ENCODE results near the gene MYLK. TPM values are rescaled to one million over a fixed set of nuclear protein-coding genes. Genes with fewer than 3 reads are reported as not detected.

MYLK gene
- total RNA-seq, 1 donor from 2014 or later, result 26.6 TPM

- H3K4me1 ChIP-seq (ENCODE audit: control insufficient read depth in 3 of 3, insufficient read depth in 3 of 3, low read length in 3 of 3), result no peaks in the 10 kb centered on the region
- H3K9me3 ChIP-seq (ENCODE audit: control insufficient read depth in 3 of 3, low read length in 3 of 3), result no peaks in the 10 kb centered on the region
- H3K27me3 ChIP-seq (ENCODE audit: control insufficient read depth in 3 of 3, insufficient read depth in 3 of 3, low read length in 3 of 3), result no peaks in the 10 kb centered on the region
- no peak overlapping the region for H3K9ac ChIP-seq (ENCODE audit: low read depth in 1 of 3, low read length in 3 of 3)
- H3K36me3 ChIP-seq (ENCODE audit: control insufficient read depth in 3 of 3, insufficient read depth in 3 of 3, low read length in 3 of 3), result peaks cover 2 to 11% (median 7%) of the 10 kb centered on the region in 3 donors
- H3K27ac ChIP-seq (ENCODE audit: low read depth, low read length), result no peak overlapping the region
- H3K4me3 ChIP-seq (ENCODE audit: low read length in 3 of 3), result no peak overlapping the region
Observed at GRCh38 chr3:123635717-123636116, 248.4 kb downstream of the MYLK start.

GRCh38 chr3:123635217-123635616 is 248.9 kb downstream of the MYLK start:
- no peak overlapping the region for H3K27ac ChIP-seq (ENCODE audit: low read depth, low read length)
- H3K9ac ChIP-seq (ENCODE audit: low read depth in 1 of 3, low read length in 3 of 3), result no peak overlapping the region

GRCh38 chr3:123634149-123635051 is 249.7 kb downstream of the MYLK start:
- no peaks in the 10 kb centered on the region for H3K9me3 ChIP-seq (ENCODE audit: control insufficient read depth in 3 of 3, low read length in 3 of 3)
- H3K4me3 ChIP-seq (ENCODE audit: low read length in 3 of 3), result no peak overlapping the region
- H3K4me1 ChIP-seq (ENCODE audit: control insufficient read depth in 3 of 3, insufficient read depth in 3 of 3, low read length in 3 of 3), result no peaks in the 10 kb centered on the region
- peaks cover 4 to 16% (median 14%) of the 10 kb centered on the region in 3 donors for H3K36me3 ChIP-seq (ENCODE audit: control insufficient read depth in 3 of 3, insufficient read depth in 3 of 3, low read length in 3 of 3)
- no peak overlapping the region for H3K9ac ChIP-seq (ENCODE audit: low read depth in 1 of 3, low read length in 3 of 3)
- no peak overlapping the region for H3K27ac ChIP-seq (ENCODE audit: low read depth, low read length)
- H3K27me3 ChIP-seq (ENCODE audit: control insufficient read depth in 3 of 3, insufficient read depth in 3 of 3, low read length in 3 of 3), result no peaks in the 10 kb centered on the region

More at GRCh38 chr3:123635217-123635616, 248.9 kb downstream of the MYLK start:
- H3K9me3 ChIP-seq (ENCODE audit: control insufficient read depth in 3 of 3, low read length in 3 of 3), result no peaks in the 10 kb centered on the region
- no peaks in the 10 kb centered on the region for H3K27me3 ChIP-seq (ENCODE audit: control insufficient read depth in 3 of 3, insufficient read depth in 3 of 3, low read length in 3 of 3)
- H3K36me3 ChIP-seq (ENCODE audit: control insufficient read depth in 3 of 3, insufficient read depth in 3 of 3, low read length in 3 of 3), result peaks cover 4 to 12% (median 10%) of the 10 kb centered on the region in 3 donors
- no peak overlapping the region for H3K4me3 ChIP-seq (ENCODE audit: low read length in 3 of 3)
- H3K4me1 ChIP-seq (ENCODE audit: control insufficient read depth in 3 of 3, insufficient read depth in 3 of 3, low read length in 3 of 3), result no peaks in the 10 kb centered on the region

- Histone ChIP-seq H3K4me3 (ENCODE audit: low read length in 3 of 3) (no peak overlapping the region), H3K9me3 (ENCODE audit: control insufficient read depth in 3 of 3, low read length in 3 of 3) (no peaks in the 10 kb centered on the region), H3K9ac (ENCODE audit: low read depth in 1 of 3, low read length in 3 of 3) (no peak overlapping the region), H3K4me1 (ENCODE audit: control insufficient read depth in 3 of 3, insufficient read depth in 3 of 3, low read length in 3 of 3) (no peaks in the 10 kb centered on the region), H3K27ac (ENCODE audit: low read depth, low read length) (no peak overlapping the region), H3K36me3 (ENCODE audit: control insufficient read depth in 3 of 3, insufficient read depth in 3 of 3, low read length in 3 of 3) (peaks cover 4 to 16% (median 14%) of the 10 kb centered on the region in 3 donors), H3K27me3 (ENCODE audit: control insufficient read depth in 3 of 3, insufficient read depth in 3 of 3, low read length in 3 of 3) (no peaks in the 10 kb centered on the region)
Observed at GRCh38 chr3:123633530-123633929, 250.6 kb downstream of the MYLK start.

- no peak overlapping the region for H3K9ac ChIP-seq (ENCODE audit: low read depth in 1 of 3, low read length in 3 of 3)
- peaks cover 4 to 13% (median 10%) of the 10 kb centered on the region in 3 donors for H3K36me3 ChIP-seq (ENCODE audit: control insufficient read depth in 3 of 3, insufficient read depth in 3 of 3, low read length in 3 of 3)
- H3K27me3 ChIP-seq (ENCODE audit: control insufficient read depth in 3 of 3, insufficient read depth in 3 of 3, low read length in 3 of 3), result no peaks in the 10 kb centered on the region
- no peaks in the 10 kb centered on the region for H3K9me3 ChIP-seq (ENCODE audit: control insufficient read depth in 3 of 3, low read length in 3 of 3)
- H3K27ac ChIP-seq (ENCODE audit: low read depth, low read length), result no peak overlapping the region
- no peak overlapping the region for H3K4me3 ChIP-seq (ENCODE audit: low read length in 3 of 3)
- H3K4me1 ChIP-seq (ENCODE audit: control insufficient read depth in 3 of 3, insufficient read depth in 3 of 3, low read length in 3 of 3), result no peaks in the 10 kb centered on the region
Observed at GRCh38 chr3:123632161-123632655, 251.9 kb downstream of the MYLK start.

GRCh38 chr3:123629747-123630047 is 254.4 kb downstream of the MYLK start:
- no peak overlapping the region for H3K27ac ChIP-seq (ENCODE audit: low read depth, low read length)
- peaks cover 4 to 12% (median 9%) of the 10 kb centered on the region in 3 donors for H3K36me3 ChIP-seq (ENCODE audit: control insufficient read depth in 3 of 3, insufficient read depth in 3 of 3, low read length in 3 of 3)
- no peaks in the 10 kb centered on the region for H3K4me1 ChIP-seq (ENCODE audit: control insufficient read depth in 3 of 3, insufficient read depth in 3 of 3, low read length in 3 of 3)
- no peak overlapping the region for H3K9ac ChIP-seq (ENCODE audit: low read depth in 1 of 3, low read length in 3 of 3)
- no peaks in the 10 kb centered on the region for H3K9me3 ChIP-seq (ENCODE audit: control insufficient read depth in 3 of 3, low read length in 3 of 3)
- no peak overlapping the region for H3K4me3 ChIP-seq (ENCODE audit: low read length in 3 of 3)
- H3K27me3 ChIP-seq (ENCODE audit: control insufficient read depth in 3 of 3, insufficient read depth in 3 of 3, low read length in 3 of 3), result no peaks in the 10 kb centered on the region

GRCh38 chr3:123628996-123629746 is 255.0 kb downstream of the MYLK start:
- H3K27ac ChIP-seq (ENCODE audit: low read depth, low read length), result no peak overlapping the region
- H3K4me1 ChIP-seq (ENCODE audit: control insufficient read depth in 3 of 3, insufficient read depth in 3 of 3, low read length in 3 of 3), result no peaks in the 10 kb centered on the region
- no peak overlapping the region for H3K9ac ChIP-seq (ENCODE audit: low read depth in 1 of 3, low read length in 3 of 3)
- no peaks in the 10 kb centered on the region for H3K9me3 ChIP-seq (ENCODE audit: control insufficient read depth in 3 of 3, low read length in 3 of 3)
- H3K4me3 ChIP-seq (ENCODE audit: low read length in 3 of 3), result no peak overlapping the region
- peaks cover 4 to 13% (median 9%) of the 10 kb centered on the region in 3 donors for H3K36me3 ChIP-seq (ENCODE audit: control insufficient read depth in 3 of 3, insufficient read depth in 3 of 3, low read length in 3 of 3)
- H3K27me3 ChIP-seq (ENCODE audit: control insufficient read depth in 3 of 3, insufficient read depth in 3 of 3, low read length in 3 of 3), result no peaks in the 10 kb centered on the region

GRCh38 chr3:123627673-123628670 is 256.2 kb downstream of the MYLK start:
- H3K27ac ChIP-seq (ENCODE audit: low read depth, low read length), result no peak overlapping the region
- H3K4me3 ChIP-seq (ENCODE audit: low read length in 3 of 3), result no peak overlapping the region
- no peaks in the 10 kb centered on the region for H3K4me1 ChIP-seq (ENCODE audit: control insufficient read depth in 3 of 3, insufficient read depth in 3 of 3, low read length in 3 of 3)
- H3K27me3 ChIP-seq (ENCODE audit: control insufficient read depth in 3 of 3, insufficient read depth in 3 of 3, low read length in 3 of 3), result no peaks in the 10 kb centered on the region
- H3K9ac ChIP-seq (ENCODE audit: low read depth in 1 of 3, low read length in 3 of 3), result no peak overlapping the region
- peaks cover 4 to 13% (median 9%) of the 10 kb centered on the region in 3 donors for H3K36me3 ChIP-seq (ENCODE audit: control insufficient read depth in 3 of 3, insufficient read depth in 3 of 3, low read length in 3 of 3)
- no peaks in the 10 kb centered on the region for H3K9me3 ChIP-seq (ENCODE audit: control insufficient read depth in 3 of 3, low read length in 3 of 3)

- Histone ChIP-seq H3K4me3 (ENCODE audit: low read length in 3 of 3) (no peak overlapping the region), H3K36me3 (ENCODE audit: control insufficient read depth in 3 of 3, insufficient read depth in 3 of 3, low read length in 3 of 3) (peaks cover 6 to 13% (median 9%) of the 10 kb centered on the region in 3 donors), H3K9ac (ENCODE audit: low read depth in 1 of 3, low read length in 3 of 3) (no peak overlapping the region), H3K9me3 (ENCODE audit: control insufficient read depth in 3 of 3, low read length in 3 of 3) (no peaks in the 10 kb centered on the region), H3K4me1 (ENCODE audit: control insufficient read depth in 3 of 3, insufficient read depth in 3 of 3, low read length in 3 of 3) (no peaks in the 10 kb centered on the region), H3K27me3 (ENCODE audit: control insufficient read depth in 3 of 3, insufficient read depth in 3 of 3, low read length in 3 of 3) (no peaks in the 10 kb centered on the region), H3K27ac (ENCODE audit: low read depth, low read length) (no peak overlapping the region)
Observed at GRCh38 chr3:123626881-123627280, 257.3 kb downstream of the MYLK start.

Data from skeletal muscle tissue (tissue), 4 donors.